GM19468 (cell line): Measurements from ENCODE around the gene HAL.
"Not testable (repeated sequence)": the region's sequence is repeated elsewhere in the genome, so short reads cannot be mapped to it uniquely, and the experiment has no call there.

ENCODE experiments used
- ATAC-seq: cut with Tn5 transposase; IDR thresholded peaks from one replicate; pipeline ENCODE4 v1.9.1; 2021; ENCODE audit warnings: mild to moderate bottlenecking, moderate library complexity, moderate number of reproducible peaks; ENCODE audit not compliant: unreplicated experiment; ENCODE audit errors: extremely low read depth

The HAL gene

GRCh38 chr12:95978351-95978750, 17.8 kb downstream of the HAL start:
- ATAC-seq = no peak

DNA sequence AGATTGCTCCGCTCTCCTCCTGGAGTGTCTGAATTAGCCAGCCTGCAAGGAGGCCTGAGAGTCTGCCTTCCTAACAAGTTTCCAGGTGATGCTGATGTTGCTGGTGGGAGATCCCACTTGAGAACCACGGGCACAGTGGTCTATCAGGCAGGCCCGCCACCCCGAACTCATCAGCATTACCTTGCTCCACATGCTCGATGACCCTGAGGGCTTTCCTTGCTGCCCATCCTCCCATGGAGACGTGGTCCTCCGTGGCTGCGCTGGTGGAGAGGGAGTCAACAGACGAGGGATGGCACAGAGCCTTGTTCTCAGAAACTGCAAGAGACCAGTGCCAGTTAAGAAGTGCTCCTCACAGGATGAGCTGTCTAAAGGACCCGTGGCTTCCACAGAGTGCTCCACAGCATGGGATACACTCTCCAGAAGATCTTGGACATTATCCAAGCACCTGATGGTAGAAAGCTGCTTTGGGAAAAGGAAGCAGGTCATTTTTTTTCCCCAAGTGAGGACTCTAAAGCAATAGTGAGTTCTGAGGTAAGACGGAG, 18.3 kb downstream of the HAL start:
- ATAC-seq = no peak

GRCh38 chr12:95976416-95976832, 19.7 kb downstream of the HAL start:
- no peak for ATAC-seq

- ATAC-seq = no peak
Measured at GRCh38 chr12:95975491-95975890, 20.7 kb downstream of the HAL start.

GRCh38 chr12:95974358-95974757, 21.8 kb downstream of the HAL start:
- ATAC-seq = no peak

GRCh38 chr12:95972832-95973456, 23.2 kb downstream of the HAL start:
- no peak for ATAC-seq

DNA sequence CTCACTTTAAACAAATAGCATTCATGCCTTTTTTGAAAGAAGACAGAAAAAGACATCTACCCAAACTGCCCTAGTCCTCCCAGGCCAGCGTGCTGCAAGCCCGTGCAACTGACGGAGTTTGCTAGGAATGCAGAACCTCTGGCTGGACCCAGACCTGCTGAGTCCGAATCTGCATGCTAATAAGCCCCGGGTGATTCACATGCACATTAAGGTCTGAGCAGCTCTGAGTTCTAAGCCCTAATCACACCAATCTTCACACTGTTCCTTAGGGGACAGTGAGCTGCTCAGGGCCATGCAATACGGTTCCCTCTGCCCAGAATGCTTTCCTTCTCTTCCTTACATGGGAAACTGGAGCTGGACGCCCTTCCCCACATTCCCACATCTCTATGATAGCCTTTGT, 25.2 kb downstream of the HAL start:
- ATAC-seq = no peak

DNA sequence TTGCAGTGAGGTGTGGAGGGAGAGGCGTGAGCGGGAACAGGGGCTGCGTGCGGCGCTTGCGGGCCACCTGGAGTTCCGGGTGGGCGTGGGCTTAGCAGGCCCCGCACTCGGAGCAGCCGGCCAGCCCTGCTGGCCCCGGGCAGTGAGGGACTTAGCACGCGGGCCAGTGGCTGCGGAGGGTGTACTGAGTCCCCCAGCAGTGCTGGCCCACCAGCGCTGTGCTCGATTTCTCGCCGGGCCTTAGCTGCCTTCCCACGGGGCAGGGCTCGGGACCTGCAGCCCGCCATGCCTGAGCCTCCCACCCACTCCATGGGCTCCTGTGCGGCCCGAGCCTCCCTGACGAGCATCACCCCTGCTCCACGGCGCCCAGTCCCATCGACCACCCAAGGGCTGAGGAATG, 27.0 kb downstream of the HAL start:
- not testable (repeated sequence) for ATAC-seq

DNA sequence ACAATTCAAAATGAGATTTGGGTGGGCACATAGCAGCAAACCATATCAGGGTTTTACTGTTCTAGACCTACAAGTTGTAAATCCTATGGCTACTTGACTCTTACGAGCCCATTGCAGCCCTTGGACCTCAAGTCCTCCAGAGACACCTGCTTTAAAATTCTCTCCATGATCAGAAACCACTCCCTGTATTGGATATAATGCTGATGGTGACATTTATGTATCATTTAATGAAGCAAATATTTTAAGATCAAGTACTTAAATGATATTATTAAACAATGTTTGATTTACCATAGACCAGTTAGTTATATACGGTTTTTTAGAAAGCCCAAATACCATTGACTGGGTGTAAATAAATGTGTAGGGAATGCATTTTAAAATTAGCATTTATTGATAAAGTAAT, 28.8 kb downstream of the HAL start:
- ATAC-seq = no peak

DNA sequence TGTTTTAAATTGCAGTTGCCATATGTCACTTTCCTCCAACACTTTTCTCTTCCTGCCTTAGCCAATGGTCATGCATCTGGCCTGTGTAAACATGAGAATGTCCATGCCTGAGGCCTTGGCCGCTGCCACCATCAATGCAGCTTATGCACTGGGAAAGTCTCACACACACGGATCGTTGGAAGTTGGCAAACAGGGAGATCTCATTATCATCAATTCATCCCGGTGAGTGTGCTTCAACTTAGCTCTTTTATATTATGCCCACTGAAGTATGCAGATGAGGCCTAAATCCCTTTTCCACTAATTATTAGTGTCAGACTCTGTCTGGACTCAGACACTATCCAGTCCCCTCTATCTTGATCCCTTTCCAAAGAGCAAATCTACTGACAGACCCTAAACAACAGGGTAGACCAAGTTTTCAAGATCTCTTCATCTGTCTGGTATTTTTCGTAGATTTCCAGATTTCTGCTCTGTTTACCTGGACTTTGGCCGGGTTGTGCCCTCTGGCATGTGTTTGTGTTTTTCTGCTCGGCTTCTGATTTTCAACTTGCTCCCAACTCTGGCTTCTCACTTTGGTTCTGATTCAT, 29.8 kb downstream of the HAL start:
- ATAC-seq = no peak

- no peak for ATAC-seq
Measured at GRCh38 chr12:95963096-95963495, 33.0 kb downstream of the HAL start.

GRCh38 chr12:95962222-95962621, 33.9 kb downstream of the HAL start:
- no peak for ATAC-seq

- no peak for ATAC-seq
Measured at GRCh38 chr12:95960241-95960640, 35.9 kb downstream of the HAL start.

GRCh38 chr12:95959107-95959506, 37.0 kb downstream of the HAL start:
- ATAC-seq = no peak

GRCh38 chr12:95956557-95957145, 39.5 kb downstream of the HAL start:
- ATAC-seq = no peak

DNA sequence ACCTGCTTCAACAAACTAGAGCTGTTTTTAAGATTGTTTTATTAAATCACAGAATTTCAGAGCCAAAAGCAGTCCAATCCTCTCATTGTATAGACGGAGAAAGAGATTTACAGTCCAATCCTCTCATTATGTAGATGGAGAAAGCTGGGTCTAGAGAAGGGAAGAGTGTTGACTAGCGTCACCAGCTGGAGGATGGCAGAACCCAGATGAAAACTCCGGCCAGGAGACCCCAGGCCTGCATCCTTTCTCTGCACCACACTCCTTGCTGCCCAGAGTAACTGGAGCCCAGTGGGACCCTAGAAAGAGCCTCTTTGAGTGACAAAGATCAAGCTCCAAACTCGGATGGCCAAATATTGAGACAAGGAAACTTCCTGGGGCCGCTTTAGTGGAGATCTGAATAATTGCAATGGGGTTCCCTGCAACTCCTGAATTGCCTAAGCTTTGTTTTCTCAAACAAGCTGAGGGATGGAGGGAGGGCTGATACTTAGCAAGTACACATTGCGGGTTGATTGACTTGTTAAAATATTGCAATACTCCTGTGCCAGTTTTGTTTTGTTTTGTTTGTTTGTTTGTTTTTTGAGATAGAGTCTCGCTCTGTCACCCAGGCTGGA, 40.5 kb downstream of the HAL start:
- ATAC-seq = no peak

- no peak for ATAC-seq
Measured at GRCh38 chr12:95953000-95953399, 43.1 kb downstream of the HAL start.

DNA sequence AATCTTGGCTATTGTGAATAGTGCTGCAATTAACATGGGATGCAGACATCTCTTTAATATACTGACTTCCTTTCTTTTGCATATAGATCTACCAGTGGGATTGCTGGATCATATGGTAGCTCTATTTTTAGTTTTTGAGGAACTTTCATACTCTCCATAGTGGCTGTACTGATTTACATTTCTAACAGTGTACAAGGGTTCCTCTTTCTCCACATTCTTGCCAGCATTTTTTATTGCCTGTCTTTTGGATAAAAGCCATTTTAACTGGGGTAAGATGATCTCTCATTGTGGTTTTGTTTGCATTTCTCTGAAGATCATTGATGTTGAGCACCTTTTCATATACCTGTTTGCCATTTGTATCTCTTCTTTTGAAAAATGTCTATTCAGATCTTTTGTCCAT, 44.6 kb downstream of the HAL start:
- no peak for ATAC-seq

- ATAC-seq = no peak
Measured at GRCh38 chr12:95949477-95950206, 46.5 kb downstream of the HAL start.

GRCh38 chr12:95944108-95944704, 51.9 kb downstream of the HAL start:
- ATAC-seq = no peak
